IMR-90 (cell line): Measurements from ENCODE around the gene TRPV4.

ENCODE experiments used
- CTCF ChIP-seq: conservative IDR thresholded peaks from 2 replicates; pipeline ENCODE4 v1.5.1; 2012; ENCODE audit warnings: mild to moderate bottlenecking, low read depth, low read length, improper control_type of control experiment
- MAFK ChIP-seq: IDR thresholded peaks from 2 replicates; pipeline ENCODE4 v1.6.1; 2012; ENCODE audit warnings: low read depth, low read length, improper control_type of control experiment
- POLR2A ChIP-seq: IDR thresholded peaks from 2 replicates; pipeline ENCODE4 v1.6.1; 2012; ENCODE audit warnings: mild to moderate bottlenecking, low read depth, low read length
- RCOR1 ChIP-seq: IDR thresholded peaks from 2 replicates; pipeline ENCODE4 v1.6.1; 2012; ENCODE audit warnings: mild to moderate bottlenecking, low read length, improper control_type of control experiment; ENCODE audit not compliant: insufficient replicate concordance

GRCh38 chr12:109817627-109818231 is 15.5 kb downstream of the TRPV4 start:
- TF ChIP-seq CTCF, result no peak
- TF ChIP-seq MAFK, result no peak
- TF ChIP-seq POLR2A, result no peak
- no peak for TF ChIP-seq RCOR1
